Endodermal cell (in vitro differentiated cells): ENCODE measurements around the gene CHTOP. TPM values are rescaled to one million over a fixed set of nuclear protein-coding genes. Genes with fewer than 3 reads are reported as not detected.

Source experiments
- DNase-seq: peaks from one replicate; pipeline ENCODE4 v3.0.0-alpha.2; 2017
- H3K27ac ChIP-seq: 2 replicates; pipeline ENCODE4 v1.5.1; 2013; ENCODE audit warnings: mild to moderate bottlenecking, low read depth, low read length, moderate library complexity
- H3K27me3 ChIP-seq: 2 replicates; pipeline ENCODE4 v1.6.1; 2013; ENCODE audit warnings: mild to moderate bottlenecking, low read length, moderate library complexity; ENCODE audit not compliant: insufficient read depth, control insufficient read depth, poor library complexity, severe bottlenecking
- H3K36me3 ChIP-seq: 2 replicates; pipeline ENCODE4 v1.7.0; 2013; ENCODE audit warnings: mild to moderate bottlenecking, low read length, moderate library complexity; ENCODE audit not compliant: control insufficient read depth, insufficient read depth
- H3K4me1 ChIP-seq: one replicate; pipeline ENCODE4 v1.7.0; 2013; ENCODE audit warnings: low read length; ENCODE audit not compliant: control insufficient read depth, insufficient read depth
- H3K4me3 ChIP-seq: 2 replicates; pipeline ENCODE4 v1.5.1; 2013; ENCODE audit warnings: mild to moderate bottlenecking, low read length, moderate library complexity
- H3K9ac ChIP-seq: 2 replicates; pipeline ENCODE4 v1.6.1; 2013; ENCODE audit warnings: mild to moderate bottlenecking, low read length, moderate library complexity; ENCODE audit not compliant: poor library complexity, severe bottlenecking; ENCODE audit errors: extremely low read depth
- H3K9me3 ChIP-seq: 2 replicates; pipeline ENCODE4 v1.6.1; 2013; ENCODE audit warnings: mild to moderate bottlenecking, low read length, moderate library complexity; ENCODE audit not compliant: control insufficient read depth
- H3K27ac Mint-ChIP-seq: 2 replicates; pipeline ENCODE4 v1.8.0; 2020; ENCODE audit warnings: mixed read lengths
- H3K27me3 Mint-ChIP-seq: 2 replicates; pipeline ENCODE4 v1.8.0; 2021; ENCODE audit warnings: mild to moderate bottlenecking, mixed read lengths; ENCODE audit not compliant: insufficient read depth
- H3K36me3 Mint-ChIP-seq: 2 replicates; pipeline ENCODE4 v1.8.0; 2020; ENCODE audit warnings: low read depth, mixed read lengths
- H3K4me1 Mint-ChIP-seq: 2 replicates; pipeline ENCODE4 v1.8.0; 2020; ENCODE audit warnings: mixed read lengths
- H3K4me3 Mint-ChIP-seq: 2 replicates; pipeline ENCODE4 v1.8.0; 2020; ENCODE audit warnings: mild to moderate bottlenecking, moderate library complexity, mixed read lengths
- H3K9me3 Mint-ChIP-seq: 2 replicates; pipeline ENCODE4 v1.8.0; 2020; ENCODE audit warnings: mild to moderate bottlenecking, mixed read lengths
- CTCF ChIP-seq: fragments of 200-600 bp; sonication (generic); conservative IDR thresholded peaks from 2 replicates; pipeline ENCODE4 v1.5.0; 2021; ENCODE audit warnings: antibody characterized with exemption, mild to moderate bottlenecking
- WGBS, 2 experiments: methylation state at CpG; one replicate each; pipeline versions ENCODE4 v1.1.5 to v1.1.7; 2013; ENCODE audit warnings: missing lambda C conversion rate in 2 of 2, mixed read lengths in 1 of 2; ENCODE audit not compliant: insufficient coverage in 1 of 2, insufficient read length in 1 of 2; 5-methylcytosine and 5-hydroxymethylcytosine counted together
- total RNA-seq, 2 donors: library from RNA; stranded (reverse); fragmentation: NEBNext Ultra II Directional in 1 of 2; extraction: Animal tissue kit (Norgen Biotek cat#: 25700) in 1 of 2; gene quantifications; 2 replicates in 1 of 2; 3 replicates in 1 of 2; pipeline ENCODE4 v1.2.1, GENCODE V29; 2021

CHTOP gene
- total RNA-seq, 2 donors from 2014 or later: 98.4 to 117 TPM

GRCh38 chr1:153652805-153653500 lies 19.1 kb downstream of the CHTOP start:
- H3K27ac Mint-ChIP-seq: no peak overlapping the region
- no peaks in the 10 kb centered on the region for H3K9me3 Mint-ChIP-seq

GRCh38 chr1:153655333-153655732 lies 21.5 kb downstream of the CHTOP start:
- Histone ChIP-seq H3K9me3 (no peaks in the 10 kb centered on the region), H3K4me3 (no peak overlapping the region), H3K4me1 (no peaks in the 10 kb centered on the region), H3K9ac (no peak overlapping the region), H3K36me3 (no peaks in the 10 kb centered on the region), H3K27ac (no peak overlapping the region), H3K27me3 (no peaks in the 10 kb centered on the region)
- Mint-ChIP-seq H3K4me1 (peaks cover 15% of the 10 kb centered on the region), H3K27me3 (peaks cover 7% of the 10 kb centered on the region), H3K4me3 (no peak overlapping the region), H3K27ac (peak overlapping the region; percentile 64), H3K9me3 (no peaks in the 10 kb centered on the region), H3K36me3 (no peaks in the 10 kb centered on the region)
- no peak for DNase-seq
- 80 to 86% methylated on average over 1 to 3 of the region's 3 CpGs for WGBS, 2 experiments
- no peak for TF ChIP-seq CTCF

More at GRCh38 chr1:153652805-153653500, 19.1 kb downstream of the CHTOP start:
- no peak for TF ChIP-seq CTCF
- Histone ChIP-seq H3K27ac (no peak overlapping the region), H3K9me3 (no peaks in the 10 kb centered on the region), H3K4me3 (no peak overlapping the region), H3K36me3 (no peaks in the 10 kb centered on the region), H3K4me1 (peaks cover 10% of the 10 kb centered on the region), H3K27me3 (no peaks in the 10 kb centered on the region), H3K9ac (no peak overlapping the region)
- Mint-ChIP-seq H3K36me3 (no peaks in the 10 kb centered on the region), H3K4me3 (no peak overlapping the region), H3K27me3 (peaks cover 7% of the 10 kb centered on the region), H3K4me1 (peaks cover 15% of the 10 kb centered on the region)
- 88 to 95% methylated on average over 3 of the region's 3 CpGs for WGBS, 2 experiments
- DNase-seq: no peak

DNA sequence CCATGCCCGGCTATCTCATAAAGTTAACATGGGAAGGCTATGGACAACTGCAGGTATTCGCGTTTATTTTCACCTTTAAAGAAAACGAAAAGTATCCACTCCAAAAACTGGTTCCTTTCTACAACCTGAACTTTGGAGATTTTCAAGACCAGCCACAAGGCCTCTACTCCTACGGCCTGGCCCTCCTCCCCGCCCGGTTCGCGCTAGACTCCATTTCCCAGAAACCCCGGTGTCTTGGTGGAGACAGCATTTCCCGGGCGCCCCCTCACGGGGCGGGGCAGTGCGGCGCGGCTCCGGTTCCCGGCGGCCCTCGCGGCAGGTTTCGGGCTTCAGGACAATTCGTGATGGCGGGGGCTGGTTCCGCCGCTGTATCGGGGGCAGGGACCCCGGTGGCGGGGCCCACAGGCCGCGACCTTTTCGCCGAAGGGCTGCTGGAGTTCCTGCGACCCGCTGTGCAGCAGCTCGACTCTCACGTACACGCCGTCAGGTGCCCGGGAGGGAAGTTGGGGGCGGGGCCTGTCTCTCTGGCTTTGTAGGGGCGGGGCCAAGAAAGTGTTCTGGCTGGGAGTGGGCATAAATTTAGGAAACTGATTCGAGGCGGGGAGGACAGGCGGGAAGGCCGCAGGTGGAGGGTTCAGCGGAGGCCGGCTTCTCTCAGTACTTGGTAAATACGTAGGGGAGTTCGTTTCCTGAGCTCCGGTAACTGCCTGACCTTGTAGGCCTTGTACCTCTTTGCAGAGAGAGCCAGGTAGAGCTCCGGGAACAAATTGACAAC lies 24.7 kb downstream of the CHTOP start, which contains the start of gene SNAPIN:
TSS of gene SNAPIN (plus strand) at position 304 of the 775 bp plus-strand sequence. CDS start at position 345, 41 bp downstream.
- H3K36me3 ChIP-seq: peaks cover 28% of the 10 kb centered on the region
- H3K9ac ChIP-seq: peak within 1 kb of the TSS; percentile 30
- peak within 1 kb of the TSS; percentile 85 for H3K4me3 ChIP-seq
- H3K4me1 Mint-ChIP-seq: peaks cover 17% of the 10 kb centered on the region
- peak; percentile 97 for DNase-seq
- H3K36me3 Mint-ChIP-seq: peaks cover 27% of the 10 kb centered on the region
- peaks cover 5% of the 10 kb centered on the region for H3K4me1 ChIP-seq
- 3 to 6% methylated on average over 22 to 53 of the region's 53 CpGs for WGBS, 2 experiments
- peak within 1 kb of the TSS; percentile 82 for H3K27ac Mint-ChIP-seq
- no peaks in the 10 kb centered on the region for H3K9me3 Mint-ChIP-seq
- H3K27me3 Mint-ChIP-seq: peaks cover 4% of the 10 kb centered on the region
- no peaks in the 10 kb centered on the region for H3K9me3 ChIP-seq
- peak within 1 kb of the TSS; percentile 88 for H3K4me3 Mint-ChIP-seq
- H3K27ac ChIP-seq: peak within 1 kb of the TSS; percentile 85
- no peaks in the 10 kb centered on the region for H3K27me3 ChIP-seq
- TF ChIP-seq CTCF: peak; percentile 30
